ENCODE results near the gene NEAT1. TPM values are rescaled to one million over a fixed set of nuclear protein-coding genes. Genes with fewer than 3 reads are reported as not detected.

NEAT1 gene
- total RNA-seq, 1 donor from 2014 or later: 37.2 TPM

DNA sequence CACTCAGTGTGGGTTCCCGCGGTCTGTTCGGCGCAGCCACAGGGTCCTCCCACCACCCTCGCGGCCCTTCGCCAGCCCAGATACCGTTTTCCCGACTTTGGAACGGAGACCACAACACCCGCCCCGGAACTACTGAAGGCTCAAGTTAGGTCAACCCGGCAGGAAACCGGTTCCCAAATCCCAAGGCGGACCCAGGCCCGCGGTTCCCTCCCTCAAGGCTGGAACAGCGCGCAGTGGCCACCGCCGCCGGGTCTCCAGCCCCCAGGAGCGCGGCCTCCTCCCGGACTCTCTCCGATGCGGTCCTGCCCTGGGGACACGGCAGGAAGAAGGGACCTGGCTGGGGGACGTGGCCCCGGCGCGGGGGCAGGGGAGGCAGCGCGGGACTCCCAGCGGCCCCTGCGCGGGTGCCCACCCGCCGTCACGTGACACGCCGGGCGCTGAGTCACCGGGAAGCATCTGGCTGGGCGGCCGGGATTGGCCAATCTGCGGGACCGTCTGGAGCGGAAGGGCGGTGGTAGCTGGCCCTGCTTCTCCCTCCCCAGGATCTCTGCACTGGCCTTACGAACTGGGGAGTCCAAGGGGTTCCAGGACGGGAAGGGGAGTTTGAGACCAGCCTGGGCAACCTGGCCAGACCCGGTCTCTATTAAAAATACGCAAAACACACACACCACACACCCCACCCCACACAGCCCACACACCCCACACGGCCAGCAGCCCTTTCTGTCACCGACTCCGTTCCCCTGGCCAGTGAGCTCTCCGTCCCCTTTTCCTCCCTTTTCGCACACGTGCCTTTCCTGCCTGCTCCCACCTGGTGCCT lies 54.8 kb downstream of the NEAT1 start:
- H3K4me3 Mint-ChIP-seq: peak overlapping the region; percentile 94

DNA sequence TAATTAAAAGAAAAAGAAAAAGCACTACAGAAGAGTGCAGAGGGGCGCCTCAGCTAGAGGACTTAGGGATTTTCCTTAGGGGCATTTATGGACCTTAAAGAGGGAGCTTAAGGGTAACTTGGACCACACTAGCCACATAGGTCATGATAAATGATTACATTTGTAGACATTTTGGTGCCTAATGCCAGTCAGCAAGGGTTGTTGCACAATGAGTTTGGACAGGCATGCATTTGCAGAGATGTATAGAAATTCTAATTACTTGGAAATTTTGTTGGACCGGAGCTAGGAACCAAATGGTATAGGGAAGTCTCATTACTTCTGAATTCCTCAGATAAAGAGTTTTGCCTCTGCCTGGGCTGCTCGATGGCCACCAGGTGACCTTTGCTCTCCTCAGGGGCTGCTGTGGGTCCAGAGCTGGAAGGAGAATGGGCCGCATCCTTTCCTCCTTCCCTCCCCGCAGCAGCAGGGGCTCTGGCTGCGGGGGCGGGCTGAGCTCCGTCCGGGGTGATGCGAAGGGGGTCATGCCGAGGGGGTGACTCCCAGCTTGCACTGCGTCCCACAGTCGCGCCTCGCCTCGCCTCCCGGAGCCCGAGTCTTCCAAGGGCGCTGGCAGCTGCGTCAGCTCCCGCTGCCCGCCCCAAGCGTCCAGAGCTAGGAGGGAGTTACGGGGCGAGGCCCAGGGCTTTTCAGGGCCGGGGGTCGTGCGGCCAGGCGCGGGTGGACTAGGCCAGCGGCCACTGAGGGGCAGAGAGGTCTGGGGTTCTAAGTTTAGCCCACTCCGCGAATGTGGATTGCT lies 56.0 kb downstream of the NEAT1 start:
- H3K36me3 Mint-ChIP-seq (ENCODE audit: low read depth): no peaks in the 10 kb centered on the region
- no peak overlapping the region for H3K27ac Mint-ChIP-seq (ENCODE audit: unreplicated experiment)
- H3K9me3 Mint-ChIP-seq: no peaks in the 10 kb centered on the region
- no peaks in the 10 kb centered on the region for H3K27me3 Mint-ChIP-seq (ENCODE audit: low read depth)
- H3K4me1 Mint-ChIP-seq: peaks cover 44% of the 10 kb centered on the region
- no peak for TF ChIP-seq CTCF (conservative IDR thresholded peaks at IDR 0.05)
- H3K4me3 Mint-ChIP-seq: peak overlapping the region; percentile 81
- DNase-seq (ENCODE audit: low read depth, low spot score): no peak

More for the DNA sequence above, 54.8 kb downstream of the NEAT1 start:
- DNase-seq (ENCODE audit: low read depth, low spot score): peak; percentile 81
- peaks cover 42% of the 10 kb centered on the region for H3K4me1 Mint-ChIP-seq
- H3K9me3 Mint-ChIP-seq: no peaks in the 10 kb centered on the region
- H3K27ac Mint-ChIP-seq (ENCODE audit: unreplicated experiment): peak overlapping the region; percentile 98
- no peaks in the 10 kb centered on the region for H3K36me3 Mint-ChIP-seq (ENCODE audit: low read depth)
- TF ChIP-seq CTCF (conservative IDR thresholded peaks at IDR 0.05): no peak
- H3K27me3 Mint-ChIP-seq (ENCODE audit: low read depth): no peaks in the 10 kb centered on the region

GRCh38 chr11:65479184-65480145 lies 56.9 kb downstream of the NEAT1 start:
- DNase-seq (ENCODE audit: low read depth, low spot score): no peak
- Mint-ChIP-seq H3K27ac (ENCODE audit: unreplicated experiment) (no peak overlapping the region), H3K9me3 (no peaks in the 10 kb centered on the region), H3K27me3 (ENCODE audit: low read depth) (no peaks in the 10 kb centered on the region), H3K4me3 (peak overlapping the region; percentile 81), H3K36me3 (ENCODE audit: low read depth) (no peaks in the 10 kb centered on the region), H3K4me1 (peaks cover 44% of the 10 kb centered on the region)
- no peak for TF ChIP-seq CTCF (conservative IDR thresholded peaks at IDR 0.05)

DNA sequence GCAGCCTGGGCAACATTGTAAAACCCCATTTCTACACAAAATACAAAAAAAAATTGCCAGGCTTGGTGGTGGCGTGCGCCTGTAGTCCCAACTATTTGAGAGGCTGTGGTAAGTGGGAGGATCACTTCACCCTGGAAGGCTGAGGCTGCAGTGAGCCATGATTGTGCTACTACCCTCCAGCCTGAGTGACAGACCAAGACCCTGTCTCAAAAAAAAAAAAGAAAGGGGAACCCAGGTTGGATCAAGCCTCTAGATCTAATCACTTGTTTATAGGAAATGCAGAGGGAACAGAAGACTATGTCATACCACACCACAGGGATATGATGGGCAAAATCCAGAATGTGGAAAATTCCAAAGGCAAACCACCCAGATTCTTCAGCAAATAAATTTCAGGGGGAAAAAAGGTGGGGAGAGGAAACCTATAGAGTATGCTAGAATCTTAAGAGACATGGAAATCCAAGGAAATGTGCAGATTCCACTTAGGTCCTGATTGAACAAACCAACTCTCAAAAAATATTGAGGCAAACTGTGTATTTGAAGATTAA lies 59.8 kb downstream of the NEAT1 start:
- DNase-seq (ENCODE audit: low read depth, low spot score): no peak
- TF ChIP-seq CTCF (conservative IDR thresholded peaks at IDR 0.05): no peak
- no peaks in the 10 kb centered on the region for H3K9me3 Mint-ChIP-seq
- no peak overlapping the region for H3K27ac Mint-ChIP-seq (ENCODE audit: unreplicated experiment)
- no peaks in the 10 kb centered on the region for H3K36me3 Mint-ChIP-seq (ENCODE audit: low read depth)
- peak overlapping the region; percentile 27 for H3K4me3 Mint-ChIP-seq
- peaks cover 61% of the 10 kb centered on the region for H3K4me1 Mint-ChIP-seq
- no peaks in the 10 kb centered on the region for H3K27me3 Mint-ChIP-seq (ENCODE audit: low read depth)

DNA sequence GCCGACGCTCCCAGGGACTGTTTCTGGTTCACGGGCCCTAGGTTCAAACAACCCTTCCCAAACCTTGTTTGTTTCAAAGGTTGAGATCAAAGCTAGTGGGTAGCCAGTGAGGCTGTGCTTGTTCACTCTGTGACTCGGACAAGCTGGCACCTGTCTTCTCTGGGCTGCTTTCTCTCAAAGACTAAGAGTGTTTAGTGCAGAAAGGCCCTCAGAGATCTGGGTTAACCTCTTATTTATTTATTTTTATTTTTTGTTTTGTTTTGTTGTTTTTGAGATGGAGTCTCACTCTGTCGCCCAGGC lies 63.3 kb downstream of the NEAT1 start:
- H3K4me3 Mint-ChIP-seq: peak overlapping the region; percentile 66
- H3K27me3 Mint-ChIP-seq (ENCODE audit: low read depth): peaks cover 2% of the 10 kb centered on the region
- H3K4me1 Mint-ChIP-seq: peaks cover 70% of the 10 kb centered on the region
- H3K9me3 Mint-ChIP-seq: no peaks in the 10 kb centered on the region
- no peak for TF ChIP-seq CTCF (conservative IDR thresholded peaks at IDR 0.05)
- H3K27ac Mint-ChIP-seq (ENCODE audit: unreplicated experiment): no peak overlapping the region
- DNase-seq (ENCODE audit: low read depth, low spot score): no peak
- H3K36me3 Mint-ChIP-seq (ENCODE audit: low read depth): no peaks in the 10 kb centered on the region
